Stimulated activated naive CD8-positive, alpha-beta T cell treated with anti-CD3 and anti-CD28 coated beads, Interleukin-15, Interleukin-2, amounts not matched to agents 100 ng/mL and 50 ng/mL, for 24 hours (primary cell): Measurements from ENCODE around the gene SULT4A1.

Experiments
- H3K27ac Mint-ChIP-seq: one replicate; pipeline ENCODE4 v1.8.0; 2021; ENCODE audit warnings: mild to moderate bottlenecking, mixed read lengths
- H3K27me3 Mint-ChIP-seq: one replicate; pipeline ENCODE4 v1.8.0; 2021; ENCODE audit warnings: mixed read lengths
- H3K36me3 Mint-ChIP-seq: one replicate; pipeline ENCODE4 v1.8.0; 2021; ENCODE audit warnings: low read depth, mixed read lengths
- H3K4me1 Mint-ChIP-seq: one replicate; pipeline ENCODE4 v1.8.0; 2021; ENCODE audit warnings: low read depth, mixed read lengths
- H3K4me3 Mint-ChIP-seq: one replicate; pipeline ENCODE4 v1.8.0; 2021; ENCODE audit warnings: mild to moderate bottlenecking, mixed read lengths
- H3K9me3 Mint-ChIP-seq: one replicate; pipeline ENCODE4 v1.8.0; 2021; ENCODE audit warnings: mixed read lengths

The SULT4A1 gene

DNA sequence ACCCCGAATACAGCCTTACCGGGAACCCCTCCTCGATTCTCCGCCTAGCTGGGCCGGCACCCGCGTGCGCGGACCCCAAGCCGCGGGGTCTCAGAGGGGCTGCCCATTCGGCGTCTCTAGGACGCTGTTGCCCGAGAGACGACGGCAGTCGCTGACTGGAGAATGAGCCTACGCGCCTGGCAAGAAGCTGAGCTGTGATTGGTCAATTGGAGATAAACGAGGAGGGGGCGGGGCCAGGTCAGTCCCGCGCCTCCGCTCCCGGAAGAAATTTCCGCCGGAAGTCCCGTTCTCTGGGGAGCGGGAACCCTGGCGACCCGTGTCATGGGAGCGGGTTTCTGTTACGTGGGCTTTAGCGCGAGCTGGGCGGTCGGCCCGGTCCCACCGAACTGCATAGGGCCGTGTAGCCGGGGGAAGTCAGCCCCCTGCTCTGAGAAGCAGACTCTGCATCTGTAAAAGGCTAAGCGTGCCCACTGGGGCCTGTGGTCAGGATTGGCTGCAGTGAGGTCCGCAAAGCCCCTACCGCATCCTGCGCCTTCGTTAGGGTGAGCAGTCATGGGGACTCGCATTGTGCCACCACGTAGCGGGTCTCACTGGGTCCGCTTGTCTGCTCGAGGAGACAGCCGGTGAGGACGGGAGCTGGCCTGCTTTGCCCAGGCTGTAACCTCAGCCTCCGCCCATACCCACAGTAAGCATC lies 50.0 kb downstream of the SULT4A1 start, which contains the start of gene EFCAB6:
TSS of gene EFCAB6 (minus strand) at position 157 of the 694 bp plus-strand sequence. CDS start 29,987 bp downstream, outside the sequence.
- peaks cover 23% of the 10 kb centered on the region for H3K4me1 Mint-ChIP-seq
- H3K36me3 Mint-ChIP-seq, result peaks cover 4% of the 10 kb centered on the region
- no peaks in the 10 kb centered on the region for H3K9me3 Mint-ChIP-seq
- H3K27ac Mint-ChIP-seq, result peak within 1 kb of the TSS; percentile 88
- H3K27me3 Mint-ChIP-seq, result no peaks in the 10 kb centered on the region
- H3K4me3 Mint-ChIP-seq, result peak within 1 kb of the TSS; percentile 88

DNA sequence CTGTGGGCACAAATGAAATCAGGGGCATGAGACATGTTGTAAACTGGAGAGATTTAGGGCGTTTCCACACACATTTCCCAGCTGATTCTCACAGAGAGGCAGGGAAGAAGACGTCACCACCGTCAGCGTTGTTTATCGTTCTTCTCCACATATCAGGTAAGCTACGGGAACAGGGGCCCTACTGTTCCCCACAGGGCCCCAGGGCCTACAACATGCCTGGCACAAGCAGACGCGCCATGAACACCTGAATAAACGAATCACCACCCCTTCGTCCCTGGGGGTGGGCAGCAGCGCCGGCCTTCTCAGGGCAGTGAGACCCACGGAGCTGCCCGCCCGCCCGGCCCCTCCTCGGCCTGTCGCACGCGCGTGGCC lies 50.5 kb downstream of the SULT4A1 start:
- no peaks in the 10 kb centered on the region for H3K9me3 Mint-ChIP-seq
- H3K36me3 Mint-ChIP-seq, result peaks cover 4% of the 10 kb centered on the region
- peak overlapping the region; percentile 88 for H3K4me3 Mint-ChIP-seq
- H3K27ac Mint-ChIP-seq, result peak overlapping the region; percentile 88
- H3K27me3 Mint-ChIP-seq, result no peaks in the 10 kb centered on the region
- H3K4me1 Mint-ChIP-seq, result peaks cover 23% of the 10 kb centered on the region

DNA sequence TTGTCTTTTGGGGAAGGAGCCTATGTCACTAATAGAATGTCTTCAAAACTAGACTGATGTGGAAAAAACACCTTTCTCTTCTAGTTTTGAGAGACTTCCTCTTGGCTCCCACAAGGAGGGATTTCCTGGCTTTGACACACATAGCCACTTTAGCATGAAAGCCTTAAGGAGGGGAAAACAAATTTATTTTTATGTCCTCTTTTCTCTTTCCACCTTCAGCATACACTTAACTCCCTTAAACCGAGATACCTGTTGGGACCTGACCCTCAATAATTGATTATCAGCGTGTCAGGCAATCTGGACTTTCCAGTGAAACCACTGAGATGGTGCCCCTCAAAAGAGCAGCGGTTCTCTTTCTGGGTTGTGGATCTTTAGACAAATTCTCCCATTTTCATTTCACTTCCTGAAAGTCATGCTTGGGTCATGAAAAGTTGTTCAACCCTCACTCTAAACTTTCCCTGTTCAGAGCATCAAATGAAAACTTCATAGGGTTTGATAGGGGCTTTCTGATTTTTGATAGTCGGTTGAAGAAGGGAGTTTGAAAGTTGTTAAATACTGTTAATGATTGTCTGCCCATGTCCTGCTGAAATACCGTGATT lies 59.3 kb downstream of the SULT4A1 start:
- Mint-ChIP-seq H3K4me3 (no peak overlapping the region), H3K4me1 (no peaks in the 10 kb centered on the region), H3K9me3 (peaks cover 20% of the 10 kb centered on the region), H3K27ac (no peak overlapping the region), H3K27me3 (peaks cover 43% of the 10 kb centered on the region), H3K36me3 (peaks cover 12% of the 10 kb centered on the region)

DNA sequence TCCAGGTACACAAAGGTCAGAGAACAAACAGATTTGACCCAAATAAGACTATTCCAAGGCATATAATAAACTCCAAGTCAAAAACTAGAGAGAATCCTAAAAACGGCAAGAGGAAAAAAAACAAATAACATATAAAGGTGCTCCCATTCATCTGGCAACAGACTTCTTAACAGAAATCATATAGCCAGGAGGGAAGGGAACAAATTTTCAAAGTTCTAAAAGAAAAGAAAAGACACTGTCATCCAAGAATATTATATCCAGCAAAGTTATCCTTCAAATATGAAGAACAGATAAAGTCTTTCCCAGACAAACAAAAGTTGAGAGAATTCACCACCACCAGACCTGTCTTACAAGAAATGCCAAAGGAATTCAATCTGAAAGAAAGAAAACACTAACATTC lies 61.3 kb downstream of the SULT4A1 start:
- Mint-ChIP-seq H3K4me3 (no peak overlapping the region), H3K27ac (no peak overlapping the region), H3K36me3 (peaks cover 12% of the 10 kb centered on the region), H3K27me3 (peaks cover 49% of the 10 kb centered on the region), H3K4me1 (no peaks in the 10 kb centered on the region), H3K9me3 (peaks cover 20% of the 10 kb centered on the region)

DNA sequence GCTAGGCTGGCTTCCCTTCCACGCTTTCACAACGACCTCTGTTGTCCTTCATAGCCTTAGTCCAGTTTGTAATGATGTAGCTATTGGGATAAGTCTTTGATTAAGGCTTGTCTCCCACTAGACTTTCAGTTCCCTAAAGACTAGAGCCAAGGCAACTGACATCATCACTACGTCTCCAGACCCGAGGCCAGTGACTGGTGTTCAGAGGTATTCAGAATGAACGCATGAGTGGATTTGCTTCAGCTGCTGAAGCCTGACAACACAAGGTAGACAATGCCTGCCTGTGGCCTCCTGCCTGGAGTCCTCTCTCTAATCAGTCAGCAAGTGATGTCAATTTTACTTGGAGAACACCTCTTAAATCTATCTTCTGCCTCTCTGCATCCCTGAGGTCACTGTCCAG lies 63.8 kb downstream of the SULT4A1 start:
- H3K36me3 Mint-ChIP-seq, result peaks cover 12% of the 10 kb centered on the region
- no peaks in the 10 kb centered on the region for H3K4me1 Mint-ChIP-seq
- peaks cover 20% of the 10 kb centered on the region for H3K9me3 Mint-ChIP-seq
- peaks cover 46% of the 10 kb centered on the region for H3K27me3 Mint-ChIP-seq
- H3K27ac Mint-ChIP-seq, result no peak overlapping the region
- H3K4me3 Mint-ChIP-seq, result no peak overlapping the region

DNA sequence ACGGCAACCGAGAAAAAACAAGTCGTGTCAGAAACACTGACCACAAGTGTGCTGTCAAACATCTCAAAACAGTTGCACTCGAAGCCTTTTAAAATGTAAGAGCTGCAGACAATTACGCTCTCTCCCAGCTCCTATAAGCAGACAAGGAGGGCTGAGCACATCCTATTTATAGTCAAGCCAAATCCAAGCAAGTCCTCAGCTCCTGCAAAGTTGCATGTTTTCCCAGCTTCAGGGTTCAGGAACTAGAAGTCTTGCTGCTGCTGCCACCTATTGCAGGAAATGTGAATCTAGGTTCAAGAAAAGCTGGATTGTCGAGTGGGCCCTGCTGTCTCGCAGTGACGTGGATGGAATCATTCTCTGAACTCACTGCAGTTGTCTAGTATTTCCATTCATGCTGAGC lies 65.7 kb downstream of the SULT4A1 start:
- Mint-ChIP-seq H3K4me1 (no peaks in the 10 kb centered on the region), H3K27me3 (peaks cover 36% of the 10 kb centered on the region), H3K36me3 (peaks cover 11% of the 10 kb centered on the region), H3K4me3 (no peak overlapping the region), H3K27ac (no peak overlapping the region), H3K9me3 (peaks cover 19% of the 10 kb centered on the region)

DNA sequence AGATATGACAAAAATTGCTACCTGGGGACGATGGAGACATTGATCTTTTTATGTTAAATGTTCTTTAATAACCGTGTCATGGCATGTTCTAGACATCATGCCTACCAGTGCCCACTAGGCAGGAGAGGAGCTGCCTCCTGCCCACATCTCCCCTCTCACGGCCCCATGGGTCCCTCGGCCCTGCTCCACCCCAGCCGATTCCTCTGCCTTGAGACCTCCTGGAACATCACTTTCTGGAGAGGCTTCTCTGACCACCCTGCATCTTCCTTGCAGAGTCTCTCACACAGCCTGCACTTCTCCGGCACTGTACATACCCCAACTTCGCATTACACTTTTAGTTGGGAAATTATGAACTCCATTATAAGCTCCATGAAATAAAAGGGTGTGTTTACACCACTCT lies 67.0 kb downstream of the SULT4A1 start:
- Mint-ChIP-seq H3K4me1 (no peaks in the 10 kb centered on the region), H3K36me3 (no peaks in the 10 kb centered on the region), H3K27me3 (peaks cover 24% of the 10 kb centered on the region), H3K9me3 (peaks cover 7% of the 10 kb centered on the region), H3K27ac (no peak overlapping the region), H3K4me3 (no peak overlapping the region)

DNA sequence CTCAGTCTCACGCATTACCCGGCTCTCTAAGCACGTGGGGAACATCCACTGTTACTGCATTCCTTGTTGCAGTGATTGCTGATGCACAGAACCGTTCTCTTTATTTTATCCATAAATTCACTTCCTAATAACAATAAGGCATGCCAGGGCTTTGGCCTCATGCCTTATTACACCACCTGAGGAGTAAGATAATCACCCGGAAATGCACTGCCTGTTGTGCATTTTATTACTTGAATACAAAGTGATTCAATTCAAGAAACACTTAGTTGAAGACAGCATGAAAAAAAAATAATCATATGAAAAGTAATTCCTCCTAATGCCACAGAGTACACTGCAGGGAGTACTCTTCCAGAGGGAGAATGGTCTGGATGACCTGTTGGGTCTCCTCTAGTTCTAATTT lies 69.4 kb downstream of the SULT4A1 start:
- no peak overlapping the region for H3K27ac Mint-ChIP-seq
- no peaks in the 10 kb centered on the region for H3K36me3 Mint-ChIP-seq
- H3K4me3 Mint-ChIP-seq, result no peak overlapping the region
- peaks cover 18% of the 10 kb centered on the region for H3K27me3 Mint-ChIP-seq
- no peaks in the 10 kb centered on the region for H3K9me3 Mint-ChIP-seq
- no peaks in the 10 kb centered on the region for H3K4me1 Mint-ChIP-seq

DNA sequence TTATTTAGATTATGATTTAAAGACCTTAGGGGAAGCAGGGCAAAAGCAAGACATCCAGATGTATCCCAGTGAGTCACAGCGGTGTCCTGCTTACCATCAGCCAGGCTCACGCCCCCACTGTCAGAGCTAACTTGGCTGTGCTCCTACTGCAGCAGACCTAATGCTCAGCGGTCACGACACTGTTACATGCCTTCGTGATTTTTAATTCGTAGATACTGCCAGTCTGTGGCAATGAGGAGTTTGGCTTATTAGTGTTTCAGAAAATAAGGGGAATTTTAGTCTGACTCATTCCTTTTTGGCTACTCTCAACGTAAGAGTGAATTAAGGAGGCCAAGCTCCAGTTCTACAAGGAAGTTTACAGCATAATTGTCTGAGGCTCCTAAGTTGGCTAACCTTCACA lies 72.9 kb downstream of the SULT4A1 start:
- H3K4me1 Mint-ChIP-seq, result no peaks in the 10 kb centered on the region
- H3K36me3 Mint-ChIP-seq, result no peaks in the 10 kb centered on the region
- H3K27me3 Mint-ChIP-seq, result peaks cover 26% of the 10 kb centered on the region
- H3K4me3 Mint-ChIP-seq, result no peak overlapping the region
- no peaks in the 10 kb centered on the region for H3K9me3 Mint-ChIP-seq
- no peak overlapping the region for H3K27ac Mint-ChIP-seq

DNA sequence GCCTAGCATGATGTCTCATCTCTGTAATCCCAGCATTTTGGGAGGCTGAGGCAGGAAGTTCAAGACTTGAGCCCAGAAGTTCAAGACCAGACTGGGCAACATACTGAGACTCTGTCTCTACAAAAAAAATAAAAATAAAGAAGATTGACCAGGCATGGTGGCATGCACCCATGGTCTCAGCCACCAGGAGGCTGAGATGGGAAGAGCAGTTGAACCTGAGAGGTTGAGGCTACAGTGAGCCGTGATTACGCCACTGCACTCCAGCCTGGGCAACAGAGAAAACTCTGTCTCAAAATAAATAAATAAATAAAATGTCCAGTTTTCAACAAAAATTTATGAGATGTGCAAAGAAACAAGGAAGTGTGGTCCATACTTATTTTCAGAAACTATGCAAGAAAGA lies 78.5 kb downstream of the SULT4A1 start:
- Mint-ChIP-seq H3K27me3 (peaks cover 26% of the 10 kb centered on the region), H3K4me1 (no peaks in the 10 kb centered on the region), H3K4me3 (no peak overlapping the region), H3K9me3 (no peaks in the 10 kb centered on the region), H3K27ac (no peak overlapping the region), H3K36me3 (no peaks in the 10 kb centered on the region)

DNA sequence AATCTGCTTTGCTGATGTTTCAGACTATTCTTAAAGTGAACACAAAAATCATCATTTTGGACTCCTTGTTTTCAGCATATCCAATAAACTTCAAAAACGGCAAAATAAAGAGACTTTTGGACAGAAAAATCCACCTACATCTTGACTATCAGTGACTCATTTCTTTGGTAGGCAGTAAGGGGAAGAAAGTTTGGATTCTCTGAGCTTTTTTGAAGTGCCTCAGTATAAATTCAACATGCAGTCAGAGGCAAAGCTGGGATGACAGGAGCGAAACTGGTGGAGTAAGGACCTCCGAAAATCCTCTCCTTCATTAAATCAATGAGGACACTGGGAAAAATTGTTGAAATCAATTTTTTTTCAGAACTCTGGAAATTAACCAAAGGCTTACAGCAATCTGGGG lies 79.9 kb downstream of the SULT4A1 start:
- no peaks in the 10 kb centered on the region for H3K9me3 Mint-ChIP-seq
- no peaks in the 10 kb centered on the region for H3K4me1 Mint-ChIP-seq
- no peak overlapping the region for H3K27ac Mint-ChIP-seq
- H3K4me3 Mint-ChIP-seq, result no peak overlapping the region
- no peaks in the 10 kb centered on the region for H3K36me3 Mint-ChIP-seq
- H3K27me3 Mint-ChIP-seq, result peaks cover 22% of the 10 kb centered on the region

DNA sequence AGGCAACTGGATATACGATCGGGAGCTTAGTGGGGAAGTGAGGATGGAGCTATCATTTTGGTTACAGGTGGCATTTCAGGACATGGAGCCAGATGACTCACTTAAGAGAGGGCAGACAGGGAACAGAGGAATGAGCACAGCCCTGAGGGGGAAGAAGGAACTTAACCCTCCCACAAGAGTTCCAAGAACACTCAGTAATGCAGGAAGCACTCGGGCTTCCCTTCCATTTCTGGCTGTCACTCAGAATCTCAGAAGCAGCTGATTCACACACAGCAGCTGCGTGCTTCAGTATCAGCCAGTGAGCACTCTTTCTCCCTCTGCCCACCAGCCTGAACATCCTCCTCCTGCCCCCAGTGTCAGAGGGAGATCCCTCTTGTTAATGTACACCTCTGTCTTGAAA lies 85.0 kb downstream of the SULT4A1 start:
- H3K9me3 Mint-ChIP-seq, result no peaks in the 10 kb centered on the region
- no peaks in the 10 kb centered on the region for H3K4me1 Mint-ChIP-seq
- no peak overlapping the region for H3K27ac Mint-ChIP-seq
- peaks cover 9% of the 10 kb centered on the region for H3K27me3 Mint-ChIP-seq
- H3K4me3 Mint-ChIP-seq, result no peak overlapping the region
- no peaks in the 10 kb centered on the region for H3K36me3 Mint-ChIP-seq

DNA sequence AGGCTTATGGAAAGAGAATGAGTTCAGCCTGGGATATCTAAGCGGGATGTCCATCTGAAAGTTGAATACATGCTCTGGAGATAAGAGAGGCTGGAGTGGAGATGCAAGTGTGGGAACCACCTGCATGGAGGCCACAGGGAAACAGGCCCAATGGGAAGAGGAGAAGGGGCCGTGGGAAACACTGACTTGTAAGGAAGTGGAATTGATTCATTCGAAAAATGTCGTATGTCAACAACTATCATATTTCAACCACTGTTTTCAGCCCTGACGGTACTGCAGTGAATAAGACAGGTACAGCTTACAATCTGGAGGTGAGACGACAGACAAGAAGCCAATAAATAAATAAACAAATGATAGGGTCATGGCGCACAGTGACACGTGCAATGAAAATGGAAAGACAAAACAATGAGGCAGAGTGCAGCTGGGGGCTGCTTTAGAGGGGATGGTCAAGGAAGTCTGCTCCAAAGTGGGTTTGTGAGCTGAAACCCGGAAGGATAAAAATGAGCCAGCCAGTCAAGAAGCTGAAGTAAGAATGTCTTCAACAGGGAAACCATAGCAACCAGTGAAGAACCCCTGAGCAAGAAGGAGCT lies 86.1 kb downstream of the SULT4A1 start:
- Mint-ChIP-seq H3K27me3 (peaks cover 9% of the 10 kb centered on the region), H3K4me3 (no peak overlapping the region), H3K36me3 (no peaks in the 10 kb centered on the region), H3K4me1 (no peaks in the 10 kb centered on the region), H3K9me3 (no peaks in the 10 kb centered on the region), H3K27ac (no peak overlapping the region)
